Neural cell (in vitro differentiated cells): ENCODE results near the gene OBP2A. TPM values are rescaled to one million over a fixed set of nuclear protein-coding genes. Genes with fewer than 3 reads are reported as not detected.

ENCODE experiments used
- H2AFZ ChIP-seq: fragments of 200-600, 300-800 bp; sonication (generic), shearing (Covaris generic); 2 replicates; pipeline ENCODE4 v1.6.0; 2014; ENCODE audit warnings: low read depth, mild to moderate bottlenecking, antibody characterized with exemption, low read length, moderate library complexity
- H3F3A ChIP-seq: fragments of 200-600 bp; shearing (Covaris generic); 2 replicates; pipeline ENCODE4 v1.6.1; 2016; ENCODE audit warnings: mild to moderate bottlenecking, moderate library complexity, mixed read lengths, antibody characterized with exemption, low read length; ENCODE audit not compliant: insufficient read depth, poor library complexity, severe bottlenecking
- H3K27ac ChIP-seq: fragments of 200-600, 300-800 bp; sonication (generic), shearing (Covaris generic); 2 replicates; pipeline ENCODE4 v1.5.1; 2014; ENCODE audit warnings: mild to moderate bottlenecking, low read length, moderate library complexity
- H3K27me3 ChIP-seq: fragments of 300-800, 200-600 bp; sonication (generic), shearing (Covaris generic); 2 replicates; pipeline ENCODE4 v1.6.0; 2014; ENCODE audit warnings: mild to moderate bottlenecking, low read depth, low read length, moderate library complexity; ENCODE audit not compliant: insufficient read depth
- H3K36me3 ChIP-seq: fragments of 300-800, 200-600 bp; sonication (generic), shearing (Covaris generic); 2 replicates; pipeline ENCODE4 v1.5.1; 2014; ENCODE audit warnings: mild to moderate bottlenecking, antibody characterized with exemption, low read length, moderate library complexity; ENCODE audit not compliant: insufficient read depth
- H3K4me2 ChIP-seq: fragments of 300-800, 200-600 bp; sonication (generic), shearing (Covaris generic); 2 replicates; pipeline ENCODE4 v1.6.0; 2014; ENCODE audit warnings: mild to moderate bottlenecking, low read length
- H3K4me3 ChIP-seq: fragments of 300-800, 200-600 bp; sonication (generic), shearing (Covaris generic); 2 replicates; pipeline ENCODE4 v1.5.1; 2014; ENCODE audit warnings: mild to moderate bottlenecking, low read length, moderate library complexity
- H3K79me2 ChIP-seq: fragments of 200-600 bp; shearing (Covaris generic); replicated peaks from 2 replicates; pipeline ENCODE4 v1.6.0; 2014; ENCODE audit warnings: mild to moderate bottlenecking, low read length, moderate library complexity; ENCODE audit not compliant: insufficient read depth
- H3K9ac ChIP-seq: fragments of 300-800, 200-600 bp; sonication (generic), shearing (Covaris generic); 2 replicates; pipeline ENCODE4 v1.6.1; 2016; ENCODE audit warnings: mild to moderate bottlenecking, low read length, mixed read lengths
- H3K9me2 ChIP-seq: fragments of 200-600 bp; shearing (Covaris generic); 2 replicates; pipeline ENCODE4 v1.6.1; 2016; ENCODE audit warnings: mild to moderate bottlenecking, low read length, mixed read lengths; ENCODE audit not compliant: insufficient read depth
- H3K9me3 ChIP-seq: fragments of 200-600, 300-800 bp; sonication (generic), shearing (Covaris generic); 2 replicates; pipeline ENCODE4 v1.6.1; 2016; ENCODE audit warnings: mild to moderate bottlenecking, mixed run types, low read length, moderate library complexity, mixed read lengths
- H4K20me1 ChIP-seq: fragments of 200-600 bp; shearing (Covaris generic); 2 replicates; pipeline ENCODE4 v1.6.1; 2016; ENCODE audit warnings: mild to moderate bottlenecking, mixed run types; ENCODE audit not compliant: insufficient read depth
- CTCF ChIP-seq: fragments of 450-650 bp; IDR thresholded peaks from 2 replicates; pipeline ENCODE4 v1.5.1; 2014; ENCODE audit warnings: antibody characterized with exemption, mild to moderate bottlenecking, moderate library complexity; ENCODE audit not compliant: poor library complexity, severe bottlenecking
- EP300 ChIP-seq: fragments of 450-650 bp; conservative IDR thresholded peaks from 2 replicates; pipeline ENCODE4 v1.6.1; 2014; ENCODE audit warnings: antibody characterized with exemption, mild to moderate bottlenecking, moderate library complexity; ENCODE audit not compliant: poor library complexity, severe bottlenecking
- EZH2 ChIP-seq: fragments of 200-600, 300-800 bp; shearing (Covaris generic), sonication (generic); IDR thresholded peaks from 2 replicates; pipeline ENCODE4 v1.6.1; 2014; ENCODE audit warnings: antibody characterized with exemption, low read length, borderline replicate concordance, mild to moderate bottlenecking; ENCODE audit not compliant: insufficient read depth, poor library complexity, severe bottlenecking
- MXI1 ChIP-seq: fragments of 450-650 bp; conservative IDR thresholded peaks from 2 replicates; pipeline ENCODE4 v1.6.1; 2014; ENCODE audit warnings: antibody characterized with exemption, mild to moderate bottlenecking; ENCODE audit not compliant: poor library complexity, severe bottlenecking
- POLR2AphosphoS5 ChIP-seq: IDR thresholded peaks from 2 replicates; pipeline ENCODE4 v1.6.1; 2012
- RAD21 ChIP-seq: fragments of 450-650 bp; conservative IDR thresholded peaks from 2 replicates; pipeline ENCODE4 v1.6.1; 2014; ENCODE audit warnings: antibody characterized with exemption, mild to moderate bottlenecking, moderate library complexity
- SMC3 ChIP-seq: fragments of 450-650 bp; conservative IDR thresholded peaks from 2 replicates; pipeline ENCODE4 v1.6.1; 2014; ENCODE audit warnings: antibody characterized with exemption, mild to moderate bottlenecking, moderate library complexity; ENCODE audit not compliant: poor library complexity
- TAF1 ChIP-seq: IDR thresholded peaks from 2 replicates; pipeline ENCODE4 v1.6.1; 2012; ENCODE audit warnings: low read depth
- polyA plus RNA-seq: library from polyadenylated mRNA; depleted of rRNA; stranded (reverse); fragments of >200 nt; gene quantifications from 2 replicates; pipeline ENCODE4 v1.2.3, GENCODE V29; 2014
- TF ChIP-seq, protein P1 (sequence below): IDR thresholded peaks from 2 replicates; pipeline ENCODE4 v1.6.1; 2012; ENCODE audit warnings: borderline replicate concordance

OBP2A gene
- polyA plus RNA-seq, 1 donor from 2014 or later: not detected

DNA sequence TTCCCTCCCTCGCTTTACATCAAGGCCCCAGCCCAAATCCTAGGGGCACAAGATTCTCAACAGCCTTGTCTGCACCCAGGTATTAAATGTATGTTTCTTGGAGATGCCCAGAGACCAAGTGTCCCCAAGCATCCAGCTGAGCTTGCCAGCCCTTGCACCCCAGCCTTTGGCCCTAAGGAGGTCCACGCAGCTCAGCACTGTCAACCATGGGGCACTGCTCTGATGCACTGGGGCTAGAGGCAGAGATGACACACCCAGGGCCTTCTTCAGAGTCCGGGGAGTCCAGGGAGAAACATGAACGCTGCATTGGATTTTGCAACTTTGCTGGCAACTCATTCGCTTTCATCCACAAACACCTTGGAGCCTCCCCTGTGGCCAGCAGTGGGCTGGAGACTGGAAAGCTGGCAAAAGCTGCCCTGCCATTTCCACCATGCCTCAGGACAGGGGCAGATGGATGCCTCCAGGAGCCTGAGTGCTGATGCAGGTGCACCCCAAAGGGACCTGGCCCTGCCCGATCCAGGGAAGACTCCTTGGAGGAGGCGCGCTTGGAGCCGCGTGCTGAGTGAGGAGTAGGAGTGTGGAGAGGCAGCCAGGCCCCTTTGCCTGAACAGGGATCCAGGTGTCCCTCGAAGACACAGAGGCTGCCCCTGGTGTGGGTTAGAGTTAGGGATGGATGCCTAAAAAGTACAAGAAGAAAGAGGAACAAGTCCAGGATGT, 34.9 kb downstream of the OBP2A start:
- no peak overlapping the region for H3K27ac ChIP-seq
- H4K20me1 ChIP-seq: no peaks in the 10 kb centered on the region
- H3K9ac ChIP-seq: no peak overlapping the region
- H3K4me2 ChIP-seq: no peak overlapping the region
- no peaks in the 10 kb centered on the region for H3K36me3 ChIP-seq
- no peaks in the 10 kb centered on the region for H3K79me2 ChIP-seq
- no peak for TF ChIP-seq POLR2AphosphoS5
- no peak for TF ChIP-seq RAD21
- TF ChIP-seq MXI1: no peak
- no peak for TF ChIP-seq EZH2
- no peaks in the 10 kb centered on the region for H3F3A ChIP-seq
- no peak overlapping the region for H3K4me3 ChIP-seq
- H3K27me3 ChIP-seq: peaks cover 5% of the 10 kb centered on the region
- H3K9me2 ChIP-seq: no peaks in the 10 kb centered on the region
- no peaks in the 10 kb centered on the region for H3K9me3 ChIP-seq
- H2AFZ ChIP-seq: no peak overlapping the region

GRCh38 chr9:135581636-135582426, 35.9 kb downstream of the OBP2A start:
- no peak overlapping the region for H3K27ac ChIP-seq
- peaks cover 5% of the 10 kb centered on the region for H3K27me3 ChIP-seq
- H3K9ac ChIP-seq: no peak overlapping the region
- H3K9me3 ChIP-seq: no peaks in the 10 kb centered on the region
- no peaks in the 10 kb centered on the region for H3K9me2 ChIP-seq
- no peaks in the 10 kb centered on the region for H3K36me3 ChIP-seq
- no peak for TF ChIP-seq TAF1
- TF ChIP-seq, protein P1, sequence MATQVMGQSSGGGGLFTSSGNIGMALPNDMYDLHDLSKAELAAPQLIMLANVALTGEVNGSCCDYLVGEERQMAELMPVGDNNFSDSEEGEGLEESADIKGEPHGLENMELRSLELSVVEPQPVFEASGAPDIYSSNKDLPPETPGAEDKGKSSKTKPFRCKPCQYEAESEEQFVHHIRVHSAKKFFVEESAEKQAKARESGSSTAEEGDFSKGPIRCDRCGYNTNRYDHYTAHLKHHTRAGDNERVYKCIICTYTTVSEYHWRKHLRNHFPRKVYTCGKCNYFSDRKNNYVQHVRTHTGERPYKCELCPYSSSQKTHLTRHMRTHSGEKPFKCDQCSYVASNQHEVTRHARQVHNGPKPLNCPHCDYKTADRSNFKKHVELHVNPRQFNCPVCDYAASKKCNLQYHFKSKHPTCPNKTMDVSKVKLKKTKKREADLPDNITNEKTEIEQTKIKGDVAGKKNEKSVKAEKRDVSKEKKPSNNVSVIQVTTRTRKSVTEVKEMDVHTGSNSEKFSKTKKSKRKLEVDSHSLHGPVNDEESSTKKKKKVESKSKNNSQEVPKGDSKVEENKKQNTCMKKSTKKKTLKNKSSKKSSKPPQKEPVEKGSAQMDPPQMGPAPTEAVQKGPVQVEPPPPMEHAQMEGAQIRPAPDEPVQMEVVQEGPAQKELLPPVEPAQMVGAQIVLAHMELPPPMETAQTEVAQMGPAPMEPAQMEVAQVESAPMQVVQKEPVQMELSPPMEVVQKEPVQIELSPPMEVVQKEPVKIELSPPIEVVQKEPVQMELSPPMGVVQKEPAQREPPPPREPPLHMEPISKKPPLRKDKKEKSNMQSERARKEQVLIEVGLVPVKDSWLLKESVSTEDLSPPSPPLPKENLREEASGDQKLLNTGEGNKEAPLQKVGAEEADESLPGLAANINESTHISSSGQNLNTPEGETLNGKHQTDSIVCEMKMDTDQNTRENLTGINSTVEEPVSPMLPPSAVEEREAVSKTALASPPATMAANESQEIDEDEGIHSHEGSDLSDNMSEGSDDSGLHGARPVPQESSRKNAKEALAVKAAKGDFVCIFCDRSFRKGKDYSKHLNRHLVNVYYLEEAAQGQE: no peak
- no peaks in the 10 kb centered on the region for H3K79me2 ChIP-seq
- no peaks in the 10 kb centered on the region for H4K20me1 ChIP-seq
- no peak overlapping the region for H3K4me2 ChIP-seq
- H2AFZ ChIP-seq: no peak overlapping the region
- no peak overlapping the region for H3K4me3 ChIP-seq
- H3F3A ChIP-seq: no peaks in the 10 kb centered on the region

DNA sequence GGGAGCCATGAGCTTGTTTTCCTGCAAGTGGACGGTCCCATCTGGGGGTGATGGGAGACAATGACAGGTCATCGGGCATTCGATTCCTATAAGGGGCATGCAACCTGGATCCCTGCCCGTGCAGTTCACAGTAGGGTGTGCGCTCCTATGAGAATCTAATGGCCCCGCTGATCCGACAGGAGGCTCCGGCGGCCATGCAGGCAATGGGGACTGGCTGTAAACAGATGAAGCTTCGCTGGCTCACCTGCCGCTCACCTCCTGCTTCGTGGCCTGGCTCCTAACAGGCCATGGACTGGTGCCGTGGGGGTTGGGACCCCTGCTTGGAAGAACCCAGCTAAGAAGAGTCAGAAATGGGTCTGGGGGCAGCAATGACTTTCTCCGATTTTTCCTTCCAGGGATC, 36.6 kb downstream of the OBP2A start:
- Histone ChIP-seq H3K4me3 (no peak overlapping the region), H4K20me1 (no peaks in the 10 kb centered on the region), H3K9ac (no peak overlapping the region), H3K4me2 (no peak overlapping the region), H3K27ac (no peak overlapping the region), H2AFZ (no peak overlapping the region), H3K36me3 (no peaks in the 10 kb centered on the region), H3K79me2 (no peaks in the 10 kb centered on the region), H3K9me3 (no peaks in the 10 kb centered on the region), H3F3A (no peaks in the 10 kb centered on the region), H3K27me3 (peaks cover 5% of the 10 kb centered on the region), H3K9me2 (no peaks in the 10 kb centered on the region)
- TF ChIP-seq EP300 (no peak), POLR2AphosphoS5 (no peak), CTCF (no peak), RAD21 (no peak), TAF1 (no peak), MXI1 (no peak), SMC3 (no peak)
- TF ChIP-seq, protein P1: no peak
